ENCODE measurements around the gene MITF.
A peak's percentile ranks its signal among the peaks of the same experiment; 100 is the strongest.
"Not testable (repeated sequence)": the region's sequence is repeated elsewhere in the genome, so short reads cannot be mapped to it uniquely, and the experiment has no call there.

- peak in 1 of 7 experiments; percentile 12 for TF ChIP-seq CTCF (IDR thresholded peaks at IDR 0.05)
- not testable (repeated sequence) for TF ChIP-seq POLR2AphosphoS5, POLR2A (IDR thresholded peaks at IDR 0.05)
These were observed 180.7 kb downstream of the MITF start for GRCh38 chr3:69920009-69920408.

Measured in stomach (tissue), 4 donors.